ENCODE results near the gene NSD2.
"Not testable (repeated sequence)": the region's sequence is repeated elsewhere in the genome, so short reads cannot be mapped to it uniquely, and the experiment has no call there.

- not testable (repeated sequence) for TF ChIP-seq CTCF (IDR thresholded peaks at IDR 0.05; ENCODE audit: low read depth, low read length, missing input control); NR2F2 (IDR thresholded peaks at IDR 0.05); RAD21 (IDR thresholded peaks at IDR 0.05)
Observed at GRCh38 chr4:1844618-1845017, 26.6 kb upstream of the NSD2 start.

All from liver (tissue), 3 donors.